Sigmoid colon (tissue), 4 donors: Measurements from ENCODE around the gene RUSF1.

ENCODE experiments used
- POLR2AphosphoS5 ChIP-seq, 4 donors: sonication (generic); formaldehyde crosslinking; IDR thresholded peaks; one replicate each; pipeline ENCODE4 v1.6.1; 2017; ENCODE audit warnings: antibody characterized with exemption in 4 of 4
- TF ChIP-seq, protein P1 (sequence below), 4 experiments: fragments of 450-650 bp in 3 of 4; fragments of 200-600 bp in 1 of 4; IDR thresholded peaks; one replicate each; pipeline ENCODE4 v1.5.1; 2016 to 2019; ENCODE audit warnings: antibody characterized with exemption in 4 of 4, mild to moderate bottlenecking in 3 of 4, moderate library complexity in 2 of 4

DNA sequence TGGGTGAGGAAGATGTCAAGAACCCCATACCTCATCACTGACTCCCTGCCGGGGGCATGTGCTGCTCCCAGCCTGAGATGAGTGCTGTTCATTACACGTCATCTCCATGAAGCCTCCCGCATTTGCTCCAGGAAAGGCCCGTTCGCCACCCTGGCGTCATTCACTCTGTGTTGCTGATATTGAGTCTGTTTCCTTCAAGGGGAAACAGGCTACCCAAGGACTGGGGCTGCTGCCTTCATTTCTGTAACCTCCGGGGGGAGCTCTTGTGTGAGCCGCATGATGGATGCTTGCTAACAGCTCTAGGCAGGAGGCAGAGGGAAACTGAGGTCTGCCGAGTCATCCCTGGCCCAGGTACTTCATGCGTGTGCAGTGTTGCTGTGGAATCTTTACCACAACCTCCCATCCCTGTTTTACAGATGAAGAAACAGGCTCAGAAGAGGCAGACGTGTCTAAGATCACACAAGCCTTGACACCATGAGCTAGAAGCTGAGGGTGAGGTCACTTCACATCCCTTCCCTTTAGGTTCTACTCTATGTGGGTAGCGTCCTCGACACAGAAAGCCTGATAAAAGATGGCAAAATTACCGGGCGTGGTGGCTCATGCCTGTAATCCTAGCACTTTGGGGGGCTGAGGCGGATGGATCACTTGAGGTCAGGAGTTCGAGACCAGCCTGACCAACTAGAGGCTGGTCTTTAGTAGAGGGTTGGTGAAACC lies 52.4 kb downstream of the RUSF1 start:
- TF ChIP-seq, protein P1, sequence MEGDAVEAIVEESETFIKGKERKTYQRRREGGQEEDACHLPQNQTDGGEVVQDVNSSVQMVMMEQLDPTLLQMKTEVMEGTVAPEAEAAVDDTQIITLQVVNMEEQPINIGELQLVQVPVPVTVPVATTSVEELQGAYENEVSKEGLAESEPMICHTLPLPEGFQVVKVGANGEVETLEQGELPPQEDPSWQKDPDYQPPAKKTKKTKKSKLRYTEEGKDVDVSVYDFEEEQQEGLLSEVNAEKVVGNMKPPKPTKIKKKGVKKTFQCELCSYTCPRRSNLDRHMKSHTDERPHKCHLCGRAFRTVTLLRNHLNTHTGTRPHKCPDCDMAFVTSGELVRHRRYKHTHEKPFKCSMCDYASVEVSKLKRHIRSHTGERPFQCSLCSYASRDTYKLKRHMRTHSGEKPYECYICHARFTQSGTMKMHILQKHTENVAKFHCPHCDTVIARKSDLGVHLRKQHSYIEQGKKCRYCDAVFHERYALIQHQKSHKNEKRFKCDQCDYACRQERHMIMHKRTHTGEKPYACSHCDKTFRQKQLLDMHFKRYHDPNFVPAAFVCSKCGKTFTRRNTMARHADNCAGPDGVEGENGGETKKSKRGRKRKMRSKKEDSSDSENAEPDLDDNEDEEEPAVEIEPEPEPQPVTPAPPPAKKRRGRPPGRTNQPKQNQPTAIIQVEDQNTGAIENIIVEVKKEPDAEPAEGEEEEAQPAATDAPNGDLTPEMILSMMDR (IDR thresholded peaks at IDR 0.05) = no peak
- TF ChIP-seq POLR2AphosphoS5 (IDR thresholded peaks at IDR 0.05) = no peak
